RWPE1 (cell line): ENCODE measurements around the gene OCIAD1.
A peak's percentile ranks its signal among the peaks of the same experiment; 100 is the strongest.

Experiments
- CTCF ChIA-PET: fragments of 350-600 bp; sonication (Branson Sonifier 250); formaldehyde crosslinking; extraction: SDS; loops from one replicate; lab custom pipeline; 2021; lab: Yijun Ruan, JAX
- POLR2A ChIA-PET: fragments of 400-600 bp; formaldehyde crosslinking; extraction: SDS; loops from one replicate; lab custom pipeline; 2020; ENCODE audit warnings: antibody characterized with exemption; ENCODE audit not compliant: low non-redundant PET; lab: Yijun Ruan, JAX
- DNase-seq: peaks from one replicate; pipeline ENCODE4 v3.0.0; 2012; ENCODE audit warnings: low spot score
- H3K27ac ChIP-seq: fragments of 450-650 bp; 2 replicates; pipeline ENCODE4 v1.5.1; 2017
- TF ChIP-seq, protein P1 (sequence below): fragments of 450-650 bp; conservative IDR thresholded peaks from 2 replicates; pipeline ENCODE4 v1.5.1; 2017; ENCODE audit warnings: low read depth, mild to moderate bottlenecking

OCIAD1 gene, protein sequence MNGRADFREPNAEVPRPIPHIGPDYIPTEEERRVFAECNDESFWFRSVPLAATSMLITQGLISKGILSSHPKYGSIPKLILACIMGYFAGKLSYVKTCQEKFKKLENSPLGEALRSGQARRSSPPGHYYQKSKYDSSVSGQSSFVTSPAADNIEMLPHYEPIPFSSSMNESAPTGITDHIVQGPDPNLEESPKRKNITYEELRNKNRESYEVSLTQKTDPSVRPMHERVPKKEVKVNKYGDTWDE

DNA sequence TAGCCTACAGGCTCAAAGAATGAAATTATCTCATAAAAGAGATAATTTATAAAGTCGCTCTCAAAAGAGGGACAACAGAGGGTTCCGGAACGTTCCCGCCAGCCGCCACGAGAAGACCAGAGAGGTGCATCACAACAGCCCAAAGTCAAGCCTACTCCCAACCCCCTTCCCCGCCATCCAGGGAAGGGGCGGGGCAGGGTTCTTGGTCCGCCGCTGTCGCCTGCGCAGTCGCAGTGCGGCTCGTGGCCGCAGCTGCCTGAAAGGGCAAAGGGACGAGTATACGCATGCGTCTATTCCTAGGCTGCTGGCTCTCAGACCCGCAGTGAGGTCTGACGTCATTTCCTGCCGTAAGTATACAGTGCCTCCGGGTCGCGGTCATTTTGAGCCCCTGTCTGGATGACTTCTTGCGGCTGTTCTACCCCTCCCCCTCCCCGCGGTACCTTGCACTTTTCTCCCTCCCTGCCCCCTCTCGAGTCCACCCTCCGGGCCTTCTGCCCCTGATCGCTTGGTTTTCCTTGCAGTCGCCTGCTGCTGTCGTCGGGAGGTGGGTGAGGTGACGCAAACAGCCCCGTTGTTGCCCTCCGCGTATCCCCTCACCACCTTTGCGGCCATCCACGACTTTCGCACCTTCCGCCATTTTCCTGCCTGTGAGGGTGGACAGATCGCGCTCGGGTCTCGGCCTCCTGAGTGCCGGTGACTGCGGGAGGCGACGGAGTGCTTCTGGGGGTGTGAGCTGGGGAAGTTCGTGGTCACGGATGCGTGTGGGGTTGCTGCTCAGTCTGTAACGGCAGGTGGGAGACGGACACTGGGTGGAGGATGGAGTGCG lies at the start of gene OCIAD1:
Gene OCIAD1 (plus strand): TSS at position 383 of the 826 bp plus-strand sequence. CDS start 1,537 bp downstream, outside the sequence.
- DNase-seq, result peak; percentile 98
- ChIA-PET POLR2A (interaction anchor here (0.5 to 0.6 kb wide), 2 partner anchors 75 to 278 kb away, joined by 3 to 6 read pairs; no protein-coding TSS in a partner anchor), CTCF (no interaction called here)
- peak within 1 kb of the TSS; percentile 89 for H3K27ac ChIP-seq
- TF ChIP-seq, protein P1, sequence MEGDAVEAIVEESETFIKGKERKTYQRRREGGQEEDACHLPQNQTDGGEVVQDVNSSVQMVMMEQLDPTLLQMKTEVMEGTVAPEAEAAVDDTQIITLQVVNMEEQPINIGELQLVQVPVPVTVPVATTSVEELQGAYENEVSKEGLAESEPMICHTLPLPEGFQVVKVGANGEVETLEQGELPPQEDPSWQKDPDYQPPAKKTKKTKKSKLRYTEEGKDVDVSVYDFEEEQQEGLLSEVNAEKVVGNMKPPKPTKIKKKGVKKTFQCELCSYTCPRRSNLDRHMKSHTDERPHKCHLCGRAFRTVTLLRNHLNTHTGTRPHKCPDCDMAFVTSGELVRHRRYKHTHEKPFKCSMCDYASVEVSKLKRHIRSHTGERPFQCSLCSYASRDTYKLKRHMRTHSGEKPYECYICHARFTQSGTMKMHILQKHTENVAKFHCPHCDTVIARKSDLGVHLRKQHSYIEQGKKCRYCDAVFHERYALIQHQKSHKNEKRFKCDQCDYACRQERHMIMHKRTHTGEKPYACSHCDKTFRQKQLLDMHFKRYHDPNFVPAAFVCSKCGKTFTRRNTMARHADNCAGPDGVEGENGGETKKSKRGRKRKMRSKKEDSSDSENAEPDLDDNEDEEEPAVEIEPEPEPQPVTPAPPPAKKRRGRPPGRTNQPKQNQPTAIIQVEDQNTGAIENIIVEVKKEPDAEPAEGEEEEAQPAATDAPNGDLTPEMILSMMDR, result no peak

DNA sequence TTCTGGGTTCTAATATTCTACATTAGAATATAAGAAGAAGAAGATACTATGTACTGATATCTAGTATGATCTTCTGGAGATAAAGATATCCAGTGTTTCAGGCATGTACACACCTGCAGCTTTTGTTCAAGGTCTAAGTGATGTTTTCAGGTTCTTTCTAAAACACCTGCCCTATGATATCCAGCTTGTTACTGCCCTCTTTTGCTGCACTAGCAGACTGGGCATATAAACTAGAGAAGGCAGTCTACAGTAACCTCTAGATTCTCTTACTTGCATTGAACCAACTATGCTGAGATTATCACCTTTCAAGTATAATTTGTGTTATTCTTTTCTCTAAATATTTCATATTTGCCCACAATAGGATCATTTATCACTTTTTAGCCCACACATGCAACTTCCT lies 48.9 kb upstream of the OCIAD1 start:
- ChIA-PET POLR2A (no interaction called here), CTCF (no interaction called here)
- no peak overlapping the region for H3K27ac ChIP-seq
- DNase-seq, result no peak
- TF ChIP-seq, protein P1, result no peak

DNA sequence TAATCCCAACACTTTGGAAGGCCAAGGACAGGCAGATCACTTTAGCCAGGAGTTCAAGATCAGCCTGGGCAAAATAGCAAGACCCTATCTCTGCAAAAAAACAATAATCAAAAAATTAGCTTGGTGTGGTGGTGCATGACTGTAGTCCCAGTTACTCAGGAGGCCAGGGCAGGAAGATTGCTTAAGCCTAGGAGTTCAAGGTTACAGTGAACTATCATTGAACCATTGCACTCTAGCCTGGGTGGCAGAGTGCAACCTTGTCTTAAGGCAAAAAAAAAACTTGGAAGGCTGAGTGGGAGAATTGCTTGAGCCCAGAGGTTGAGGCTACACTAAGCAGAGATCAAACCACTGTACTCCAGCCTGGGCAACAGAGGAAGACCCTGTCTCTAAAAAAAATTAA lies 45.6 kb upstream of the OCIAD1 start:
- POLR2A ChIA-PET, result no interaction called here

DNA sequence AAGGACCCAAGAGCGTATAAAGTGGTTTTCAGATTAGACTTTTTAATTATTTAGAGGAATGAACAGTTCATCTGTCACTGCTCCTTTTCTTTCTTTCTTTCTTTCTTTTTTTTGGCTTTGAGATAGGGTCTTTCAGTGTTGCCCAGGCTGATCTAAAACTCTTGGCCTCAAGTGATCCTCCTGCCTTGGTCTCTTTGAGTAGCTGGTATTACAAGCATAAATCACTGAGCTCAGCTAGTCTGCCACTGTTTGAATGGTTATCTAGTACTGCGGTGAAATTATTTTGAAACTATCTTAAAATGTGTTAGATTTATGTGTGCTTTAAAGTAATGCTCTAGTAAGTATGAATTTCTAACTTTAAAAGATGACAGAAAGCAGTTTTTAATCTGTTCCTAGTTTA lies 44.3 kb upstream of the OCIAD1 start:
- TF ChIP-seq, protein P1, result no peak
- ChIA-PET CTCF (no interaction called here), POLR2A (no interaction called here)
- no peak for DNase-seq
- H3K27ac ChIP-seq, result no peak overlapping the region

More for the DNA sequence above, 45.6 kb upstream of the OCIAD1 start:
- TF ChIP-seq, protein P1, result no peak
- no peak overlapping the region for H3K27ac ChIP-seq
- CTCF ChIA-PET, result no interaction called here
- DNase-seq, result no peak

DNA sequence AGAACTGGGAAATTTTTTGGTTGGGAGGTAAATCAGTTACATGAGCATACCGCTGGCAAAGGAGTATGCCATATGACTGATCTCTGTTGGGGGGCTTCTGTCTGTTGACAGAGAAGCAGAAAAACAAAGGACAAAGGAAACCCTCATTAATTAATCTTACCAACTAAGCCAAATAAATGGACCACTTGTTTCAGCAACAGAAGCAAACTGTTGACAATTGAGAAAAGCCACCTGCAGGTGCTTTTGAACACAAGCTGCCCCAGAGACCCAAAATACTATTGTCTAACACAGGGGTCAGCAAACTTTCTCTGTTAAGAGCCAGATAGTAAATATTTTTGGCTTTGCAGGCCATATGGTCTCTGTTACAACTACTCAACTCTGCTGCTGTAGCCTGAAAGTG lies 43.8 kb upstream of the OCIAD1 start:
- POLR2A ChIA-PET, result interaction anchor here (0.6 kb wide), 1 partner anchor 219 kb away, joined by 4 read pairs; no protein-coding TSS in a partner anchor
- TF ChIP-seq, protein P1, result no peak
- CTCF ChIA-PET, result no interaction called here
- DNase-seq, result no peak
- no peak overlapping the region for H3K27ac ChIP-seq

DNA sequence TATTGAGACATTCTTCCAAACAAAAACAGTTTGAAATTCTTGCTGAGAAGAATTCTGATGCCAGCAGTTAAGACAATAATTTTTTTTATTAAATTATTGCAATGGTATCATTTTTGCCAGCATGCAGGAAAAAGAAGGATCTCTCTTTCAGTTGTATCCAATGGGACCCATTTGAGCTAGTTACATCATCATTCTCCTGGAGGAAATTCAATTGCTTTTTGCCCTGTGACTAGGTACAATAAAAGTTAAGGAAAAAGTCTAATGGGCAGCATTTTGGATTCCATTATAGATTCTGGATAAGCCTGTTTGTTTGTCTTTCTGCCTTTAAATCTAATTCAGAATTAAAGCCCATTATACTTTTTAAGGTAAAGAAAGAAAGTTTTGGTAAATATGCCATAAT lies 40.3 kb upstream of the OCIAD1 start:
- DNase-seq, result no peak
- POLR2A ChIA-PET, result no interaction called here
- H3K27ac ChIP-seq, result no peak overlapping the region
- TF ChIP-seq, protein P1, result no peak
- CTCF ChIA-PET, result interaction anchor here (0.6 kb wide), 1 partner anchor 73 kb away, joined by 3 read pairs; no protein-coding TSS in a partner anchor
